Urinary bladder (tissue), 4 donors: ENCODE results near the gene TMEM87A. TPM values are rescaled to one million over a fixed set of nuclear protein-coding genes. Genes with fewer than 3 reads are reported as not detected.

Experiments
- DNase-seq: peaks from one replicate; pipeline ENCODE4 v3.0.0-alpha.2; 2015; ENCODE audit errors: extremely low spot score
- H3K27ac ChIP-seq: one replicate; pipeline ENCODE4 v1.5.1; 2013; ENCODE audit warnings: low read depth, mild to moderate bottlenecking, moderate library complexity
- H3K36me3 ChIP-seq: one replicate; pipeline ENCODE4 v1.6.1; 2013; ENCODE audit warnings: mild to moderate bottlenecking, moderate library complexity; ENCODE audit not compliant: insufficient read depth
- H3K4me1 ChIP-seq: one replicate; pipeline ENCODE4 v1.6.1; 2013; ENCODE audit warnings: mild to moderate bottlenecking, moderate library complexity; ENCODE audit not compliant: insufficient read depth
- H3K4me3 ChIP-seq: one replicate; pipeline ENCODE4 v1.5.1; 2013; ENCODE audit warnings: low read depth, low read length
- WGBS: extraction: QIAGEN DNeasy Blood & Tissue Kit; methylation state at CpG from one replicate; pipeline ENCODE4 v1.1.7; 2013; 5-methylcytosine and 5-hydroxymethylcytosine counted together
- polyA plus RNA-seq: library from polyadenylated mRNA; stranded (reverse); fragments of 200-250 nt; gene quantifications from one replicate; pipeline ENCODE4 v1.2.3, GENCODE V29; 2013
- total RNA-seq: library from RNA; depleted of rRNA; stranded (reverse); fragments of >200 nt; gene quantifications from one replicate; pipeline ENCODE4 v1.2.3, GENCODE V29; 2014
- donor health status: healthy with polysubstance abuse.
- donor health status: healthy.

Gene TMEM87A
- total and polyA plus RNA-seq, 2 donors = 35.9 to 100.0 TPM

DNA sequence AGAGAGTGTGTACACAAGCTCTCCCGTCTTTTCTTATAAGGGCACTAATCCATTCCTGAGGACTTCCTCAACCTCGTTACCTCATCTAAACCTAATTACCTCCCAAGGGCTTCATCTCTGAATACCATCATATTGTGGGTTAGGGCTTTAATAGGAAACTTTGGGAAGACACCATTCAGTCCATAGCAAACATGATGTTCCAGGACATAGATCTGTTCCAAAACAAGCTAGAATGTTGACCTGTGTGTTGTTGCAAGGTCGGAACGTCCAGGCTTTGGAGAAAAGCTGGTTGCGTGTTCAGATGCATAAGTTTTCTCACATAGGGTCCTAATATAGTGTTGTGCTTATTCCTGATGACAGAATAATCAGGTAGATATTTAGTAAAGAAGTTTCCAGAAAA lies 9.7 kb upstream of the TMEM87A start:
- H3K4me3 ChIP-seq = no peak overlapping the region
- H3K4me1 ChIP-seq = no peaks in the 10 kb centered on the region
- 68% methylated on average over 5 of the region's 5 CpGs for WGBS
- peaks cover 1% of the 10 kb centered on the region for H3K36me3 ChIP-seq
- DNase-seq = no peak
- no peak overlapping the region for H3K27ac ChIP-seq

DNA sequence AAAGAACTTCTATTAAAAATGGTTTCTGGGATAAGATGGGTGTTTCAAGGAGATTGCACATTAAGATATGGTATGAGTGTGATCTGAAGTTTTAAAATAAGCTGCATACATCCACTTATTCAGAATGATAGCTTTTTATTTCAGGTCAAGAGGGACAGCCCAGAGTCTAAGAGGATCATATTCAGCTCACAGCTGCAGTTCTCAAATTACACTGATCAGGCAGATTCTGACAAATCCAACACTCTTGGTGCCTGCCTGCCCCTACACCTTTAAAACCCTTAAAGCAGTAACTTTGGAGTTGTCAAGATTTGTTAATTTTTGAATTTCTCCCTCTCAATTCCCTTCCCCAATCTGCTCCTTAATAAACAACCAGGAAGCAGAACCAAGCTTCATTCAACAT lies 9.1 kb upstream of the TMEM87A start:
- Histone ChIP-seq H3K4me1 (no peaks in the 10 kb centered on the region), H3K4me3 (no peak overlapping the region), H3K27ac (no peak overlapping the region), H3K36me3 (peaks cover 1% of the 10 kb centered on the region)
- no peak for DNase-seq

DNA sequence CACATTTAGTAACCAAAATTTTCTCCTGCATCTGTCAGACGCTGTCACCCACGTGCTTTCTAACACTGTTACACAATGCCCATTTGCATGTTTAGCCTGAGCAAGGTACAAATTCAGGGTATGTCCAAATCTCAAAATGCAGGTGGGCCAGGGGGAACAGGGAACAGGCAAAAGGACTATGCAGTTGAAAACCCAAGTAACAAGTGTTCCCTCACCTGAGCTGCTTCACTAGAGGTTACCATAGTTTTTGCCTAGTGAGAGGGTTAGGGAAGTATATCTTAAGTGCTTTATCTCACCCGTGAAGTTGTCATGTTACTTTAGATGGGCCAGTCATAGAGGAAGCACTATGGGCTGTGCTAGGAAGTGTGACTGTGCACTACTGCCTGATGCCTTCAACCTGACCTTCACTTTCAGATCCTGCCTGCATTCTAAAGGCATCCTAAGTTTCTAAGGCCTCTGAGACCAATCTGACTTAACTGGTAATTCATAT lies 6.0 kb upstream of the TMEM87A start:
- H3K36me3 ChIP-seq = peaks cover 1% of the 10 kb centered on the region
- H3K27ac ChIP-seq = no peak overlapping the region
- no peak for DNase-seq
- H3K4me3 ChIP-seq = no peak overlapping the region
- WGBS = 60% methylated on average over 3 of the region's 3 CpGs
- H3K4me1 ChIP-seq = peaks cover 3% of the 10 kb centered on the region

DNA sequence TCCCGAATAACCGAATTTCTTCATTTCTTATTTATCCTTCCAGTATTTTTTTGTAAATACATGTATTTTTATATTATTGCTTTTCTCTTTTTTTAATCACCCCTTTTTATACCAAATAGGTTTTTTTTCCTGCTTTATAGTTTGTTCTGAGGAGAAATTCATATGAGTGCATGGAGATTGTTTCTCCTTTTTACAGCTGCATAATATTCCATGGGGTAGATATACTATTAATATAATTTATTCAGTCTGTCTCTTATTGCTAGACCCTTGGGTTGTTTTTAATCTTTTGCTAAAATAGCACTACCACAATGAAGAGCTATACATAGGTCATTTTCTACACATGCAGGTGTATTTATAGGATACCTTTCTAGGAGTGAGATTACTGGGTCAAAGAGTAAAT lies 3.5 kb upstream of the TMEM87A start:
- 96% methylated on average over 2 of the region's 2 CpGs for WGBS
- Histone ChIP-seq H3K36me3 (peaks cover 1% of the 10 kb centered on the region), H3K4me1 (peaks cover 3% of the 10 kb centered on the region), H3K27ac (no peak overlapping the region), H3K4me3 (no peak overlapping the region)
- DNase-seq = no peak

DNA sequence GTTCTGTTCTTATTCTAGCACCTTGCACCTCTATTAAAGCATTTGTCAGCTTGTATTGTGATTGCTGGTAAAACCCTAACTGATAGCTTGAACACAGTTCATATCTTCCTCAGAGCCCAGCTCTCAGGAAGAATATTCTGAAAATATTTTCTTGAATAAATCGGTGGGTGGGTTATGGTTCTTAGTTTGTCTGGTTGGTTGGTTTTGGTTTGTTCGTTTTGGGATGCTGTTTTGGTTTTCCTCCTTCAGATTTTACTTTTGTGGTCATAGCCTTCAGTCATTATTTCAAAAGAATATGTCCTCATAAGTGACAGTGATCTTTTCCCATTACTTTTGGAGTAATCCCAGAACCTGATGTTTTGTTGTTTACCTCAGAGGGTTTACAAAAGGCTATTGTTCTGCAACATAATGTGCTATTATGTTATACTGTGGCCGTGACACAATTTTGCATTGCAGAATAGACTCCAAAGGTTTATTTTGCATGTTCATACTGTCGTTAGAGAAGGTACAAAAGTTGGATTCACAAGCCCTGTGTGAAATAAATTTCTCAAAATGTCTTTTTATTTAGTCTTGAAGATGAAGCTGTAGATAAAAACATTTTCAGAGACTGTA lies 2.7 kb upstream of the TMEM87A start:
- Histone ChIP-seq H3K36me3 (peaks cover 1% of the 10 kb centered on the region), H3K4me1 (peaks cover 3% of the 10 kb centered on the region), H3K27ac (no peak overlapping the region), H3K4me3 (no peak overlapping the region)
- WGBS = 67% methylated on average over 4 of the region's 4 CpGs
- DNase-seq = no peak

DNA sequence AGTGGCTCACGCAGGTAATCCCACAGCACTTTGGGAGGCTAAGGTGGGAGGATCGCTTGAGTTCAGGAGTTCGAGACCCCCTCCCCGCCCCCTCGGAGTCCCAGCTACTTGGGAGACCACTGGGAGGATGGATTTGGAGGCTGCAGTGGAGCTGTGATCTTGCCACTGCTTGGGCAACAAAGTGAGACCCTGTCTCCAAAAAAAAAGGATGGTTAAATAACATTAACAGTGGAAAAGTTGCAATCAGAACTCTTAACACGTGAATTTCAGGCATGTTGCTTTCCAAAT lies 1.4 kb upstream of the TMEM87A start:
- peak overlapping the region; percentile 93 for H3K27ac ChIP-seq
- H3K4me3 ChIP-seq = peak overlapping the region; percentile 42
- H3K36me3 ChIP-seq = peaks cover 1% of the 10 kb centered on the region
- peaks cover 3% of the 10 kb centered on the region for H3K4me1 ChIP-seq
- WGBS = 49% methylated on average over 6 of the region's 6 CpGs
- no peak for DNase-seq

DNA sequence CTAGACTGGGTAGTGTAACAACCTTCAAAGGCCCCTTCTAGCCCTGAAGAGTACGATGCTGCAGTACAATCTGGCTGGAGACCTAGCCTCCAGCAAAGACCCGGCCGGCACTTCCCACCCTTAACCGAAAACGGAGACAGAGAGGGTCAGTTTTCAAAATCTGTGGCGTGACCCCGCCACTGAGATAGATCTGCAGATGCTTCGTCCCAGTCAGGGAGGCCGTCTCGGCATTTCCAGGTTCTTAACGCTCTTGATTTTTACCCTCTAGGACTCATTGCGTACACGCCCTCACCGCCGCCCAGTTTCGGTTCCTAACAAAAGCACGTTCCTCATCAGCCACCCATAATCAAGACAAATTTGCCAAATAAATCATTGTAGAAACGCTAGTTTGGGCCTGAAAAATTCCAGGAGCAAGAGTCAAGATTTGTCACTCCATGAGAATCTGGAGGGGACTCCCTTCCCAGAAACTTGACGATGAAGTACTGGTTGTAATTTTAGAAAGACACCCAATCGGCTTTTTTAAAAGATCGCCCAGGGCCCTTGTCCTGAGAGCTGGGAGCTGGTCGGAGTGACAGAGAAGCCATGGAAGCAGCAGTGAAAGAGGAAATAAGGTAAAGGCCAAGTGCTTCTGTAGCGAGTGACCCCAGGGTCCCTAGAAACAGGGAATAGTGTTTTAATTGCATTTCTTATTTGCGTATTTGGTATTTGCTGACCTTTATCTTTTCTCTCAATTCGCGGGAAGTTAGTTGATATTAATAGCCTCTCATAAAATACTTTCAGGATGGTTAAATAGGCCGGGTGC lies 868 bp upstream of the TMEM87A start:
- Histone ChIP-seq H3K4me3 (peak overlapping the region; percentile 42), H3K4me1 (peaks cover 3% of the 10 kb centered on the region), H3K36me3 (peaks cover 1% of the 10 kb centered on the region), H3K27ac (peak overlapping the region; percentile 93)
- peak; percentile 42 for DNase-seq
- 2% methylated on average over 27 of the region's 27 CpGs for WGBS

DNA sequence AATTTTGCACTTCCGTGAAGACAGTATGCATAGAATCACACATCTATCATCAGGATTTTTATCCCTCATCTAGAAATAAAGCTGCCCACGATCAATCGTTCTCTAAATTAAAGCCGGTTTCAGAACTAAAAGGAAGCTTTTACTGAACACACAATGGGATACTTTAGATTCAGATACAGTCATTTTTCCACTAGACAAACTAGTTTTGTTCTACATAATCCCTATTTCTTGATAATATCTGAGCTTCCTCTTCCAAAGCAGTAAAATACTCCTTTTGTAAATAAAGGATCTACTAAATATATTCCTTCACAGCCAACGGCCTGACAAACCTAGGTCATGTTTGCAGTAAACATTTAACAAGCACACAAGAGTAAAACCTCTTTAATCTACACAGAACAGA lies 2.2 kb downstream of the TMEM87A start:
- H3K4me1 ChIP-seq = peaks cover 3% of the 10 kb centered on the region
- no peak for DNase-seq
- H3K36me3 ChIP-seq = peaks cover 2% of the 10 kb centered on the region
- no peak overlapping the region for H3K4me3 ChIP-seq
- H3K27ac ChIP-seq = peak overlapping the region; percentile 38
- WGBS = 26% methylated on average over 5 of the region's 5 CpGs

DNA sequence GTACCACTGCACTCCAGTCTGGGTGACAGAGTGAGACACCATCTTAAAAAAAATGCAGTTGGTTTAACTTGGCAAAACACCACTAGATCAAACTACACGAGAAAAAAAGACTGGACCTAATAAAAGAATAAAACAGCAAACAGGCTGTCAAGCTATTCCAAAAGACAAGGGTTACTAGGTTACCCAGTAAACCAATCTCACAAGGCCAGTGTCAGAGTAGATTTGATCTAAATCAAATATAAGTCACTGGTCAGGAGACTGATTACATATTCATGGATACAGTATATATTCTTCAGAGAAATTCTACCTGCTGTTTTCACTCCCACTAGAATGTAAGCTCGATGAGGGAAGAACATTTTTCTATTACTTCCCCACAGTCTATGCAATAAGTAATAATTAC lies 2.7 kb downstream of the TMEM87A start:
- H3K27ac ChIP-seq = no peak overlapping the region
- WGBS = 46% methylated on average over 2 of the region's 2 CpGs
- H3K4me1 ChIP-seq = peaks cover 2% of the 10 kb centered on the region
- peaks cover 2% of the 10 kb centered on the region for H3K36me3 ChIP-seq
- no peak for DNase-seq
- H3K4me3 ChIP-seq = no peak overlapping the region

DNA sequence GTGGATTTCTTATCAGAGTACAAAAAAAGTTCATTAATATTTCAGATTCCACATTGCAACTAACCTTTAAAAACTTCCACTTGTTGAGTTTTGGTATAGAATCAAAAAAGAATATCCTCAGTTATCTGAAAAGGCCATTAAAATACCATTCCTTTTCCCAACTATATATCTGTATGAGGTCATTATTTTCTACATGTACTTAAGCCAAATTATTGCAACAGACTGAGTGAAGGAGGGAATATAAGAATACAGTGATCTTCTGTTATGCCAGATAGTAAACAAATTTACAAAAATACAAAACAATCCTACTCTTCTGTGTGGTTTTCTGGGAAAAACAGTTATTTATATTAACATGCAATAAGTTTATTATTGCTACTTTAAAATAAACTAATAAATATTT lies 5.9 kb downstream of the TMEM87A start:
- peaks cover 2% of the 10 kb centered on the region for H3K36me3 ChIP-seq

DNA sequence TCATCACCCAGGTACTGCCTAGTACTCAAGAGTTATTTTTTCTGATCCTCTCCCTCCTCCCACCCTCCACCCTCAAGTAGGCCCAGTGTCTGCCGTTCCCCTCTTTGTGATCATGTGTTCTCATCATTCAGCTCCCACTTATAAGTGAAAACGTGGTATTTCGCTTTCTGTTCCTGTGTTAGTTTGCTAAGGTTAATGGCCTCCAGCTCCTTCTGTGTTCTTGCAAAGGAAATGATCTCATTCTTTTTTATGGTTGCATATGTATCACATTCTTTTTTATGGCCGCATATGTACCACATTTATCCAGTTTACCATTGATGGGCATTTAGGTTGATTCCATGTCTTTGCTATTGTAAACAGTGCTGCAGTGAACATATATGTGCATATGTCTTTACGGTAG lies 8.4 kb downstream of the TMEM87A start:
- peaks cover 2% of the 10 kb centered on the region for H3K36me3 ChIP-seq

More for the DNA sequence above, 5.9 kb downstream of the TMEM87A start:
- H3K4me3 ChIP-seq = no peak overlapping the region
- H3K27ac ChIP-seq = no peak overlapping the region
- no peak for DNase-seq
- H3K4me1 ChIP-seq = no peaks in the 10 kb centered on the region

DNA sequence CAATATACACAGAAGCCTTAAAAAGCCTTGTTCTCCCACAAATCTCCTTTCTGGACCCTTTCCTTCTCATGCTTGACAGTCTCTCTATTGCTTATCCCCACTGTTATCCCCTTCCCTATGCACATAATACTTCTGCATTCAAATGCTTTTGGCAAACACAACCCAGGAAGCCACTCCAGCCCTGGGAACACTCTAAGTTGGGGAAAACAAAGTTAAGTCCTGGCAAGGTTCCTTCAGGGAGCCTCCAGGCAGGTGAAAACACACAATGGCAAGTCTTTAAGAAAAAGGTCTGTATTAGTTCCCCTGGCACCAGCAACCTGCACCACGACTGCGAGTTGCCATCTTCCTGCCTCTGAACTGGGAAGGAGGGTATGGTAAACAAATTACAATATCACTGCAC lies 19.9 kb downstream of the TMEM87A start:
- no peak for DNase-seq
- peaks cover 2% of the 10 kb centered on the region for H3K36me3 ChIP-seq
- no peak overlapping the region for H3K4me3 ChIP-seq
- 95% methylated on average over 2 of the region's 2 CpGs for WGBS
- H3K4me1 ChIP-seq = no peaks in the 10 kb centered on the region
- no peak overlapping the region for H3K27ac ChIP-seq

More for the DNA sequence above, 8.4 kb downstream of the TMEM87A start:
- no peaks in the 10 kb centered on the region for H3K4me1 ChIP-seq
- 92% methylated on average over 5 of the region's 5 CpGs for WGBS
- no peak for DNase-seq
- H3K27ac ChIP-seq = no peak overlapping the region
- H3K4me3 ChIP-seq = no peak overlapping the region

DNA sequence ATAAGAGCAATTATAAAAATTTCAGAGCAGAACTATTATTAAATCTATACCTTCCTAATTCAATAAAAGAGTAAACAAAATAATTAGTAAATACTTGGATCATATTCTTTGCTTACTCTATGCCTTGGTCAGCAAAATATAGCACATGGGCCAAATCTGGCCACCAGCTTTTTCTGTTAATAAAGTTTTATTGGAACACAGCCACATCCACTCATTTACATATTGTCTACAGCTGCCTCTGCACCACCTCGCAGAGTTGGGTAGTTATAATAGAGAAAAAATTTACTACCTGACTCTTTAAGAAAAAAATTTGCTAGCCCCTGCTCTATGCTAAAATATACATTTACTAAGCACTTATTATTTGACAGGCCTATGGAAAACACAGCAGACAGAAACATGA lies 32.4 kb downstream of the TMEM87A start:
- H3K4me3 ChIP-seq = no peak overlapping the region
- H3K36me3 ChIP-seq = peaks cover 15% of the 10 kb centered on the region
- 94% methylated on average over 1 of the region's 1 CpG for WGBS
- no peaks in the 10 kb centered on the region for H3K4me1 ChIP-seq
- DNase-seq = no peak
- no peak overlapping the region for H3K27ac ChIP-seq

DNA sequence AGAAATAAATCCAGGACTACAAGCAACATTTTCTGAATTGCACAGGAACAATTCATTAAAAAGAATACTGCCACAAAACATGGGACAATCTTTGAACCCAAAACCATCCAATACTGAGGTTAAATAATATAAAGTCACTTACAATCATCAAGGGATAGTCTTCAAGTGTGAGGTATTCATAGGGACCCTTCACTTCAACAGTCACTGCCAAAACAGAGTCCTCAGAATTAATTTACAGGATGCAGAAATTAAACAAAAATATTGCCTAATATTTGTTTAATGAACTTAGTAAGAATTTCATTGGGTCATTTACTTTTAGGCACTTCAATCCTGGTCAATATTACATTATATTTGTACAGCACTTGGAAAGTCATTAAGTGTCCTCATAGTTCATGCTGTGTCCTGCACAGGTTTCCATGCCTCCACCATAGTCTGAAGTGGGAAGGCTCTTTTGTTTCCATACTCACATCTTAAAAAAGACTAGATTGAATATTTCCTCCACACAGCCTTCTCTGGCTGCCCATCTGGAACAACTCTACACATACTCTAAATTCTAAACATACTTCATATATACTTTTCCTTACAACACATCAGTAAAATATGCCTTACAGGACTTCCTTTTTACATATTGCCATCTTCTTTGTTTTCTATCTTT lies 33.6 kb downstream of the TMEM87A start:
- no peaks in the 10 kb centered on the region for H3K4me1 ChIP-seq
- H3K27ac ChIP-seq = no peak overlapping the region
- DNase-seq = no peak
- H3K36me3 ChIP-seq = peaks cover 15% of the 10 kb centered on the region
- H3K4me3 ChIP-seq = no peak overlapping the region
